Gastroesophageal sphincter (tissue), 3 donors: ENCODE results near the gene ITPRIPL2.

Experiments
- POLR2A ChIP-seq, 2 donors: fragments of 450-650 bp; IDR thresholded peaks; one replicate each; pipeline ENCODE4 v1.6.1; 2017; ENCODE audit warnings: antibody characterized with exemption in 2 of 2, mild to moderate bottlenecking in 2 of 2, moderate library complexity in 1 of 2
- POLR2AphosphoS5 ChIP-seq: sonication (generic); formaldehyde crosslinking; IDR thresholded peaks from one replicate; pipeline ENCODE4 v1.6.1; 2017; ENCODE audit warnings: antibody characterized with exemption
- TF ChIP-seq, protein P1 (sequence below), 4 experiments: fragments of 200-600 bp in 2 of 4; fragments of 450-650 bp in 2 of 4; sonication (generic) in 1 of 4; IDR thresholded peaks; one replicate each; pipeline ENCODE4 v1.5.1; 2017 to 2019; ENCODE audit warnings: antibody characterized with exemption in 4 of 4, mild to moderate bottlenecking in 2 of 4, moderate library complexity in 2 of 4

DNA sequence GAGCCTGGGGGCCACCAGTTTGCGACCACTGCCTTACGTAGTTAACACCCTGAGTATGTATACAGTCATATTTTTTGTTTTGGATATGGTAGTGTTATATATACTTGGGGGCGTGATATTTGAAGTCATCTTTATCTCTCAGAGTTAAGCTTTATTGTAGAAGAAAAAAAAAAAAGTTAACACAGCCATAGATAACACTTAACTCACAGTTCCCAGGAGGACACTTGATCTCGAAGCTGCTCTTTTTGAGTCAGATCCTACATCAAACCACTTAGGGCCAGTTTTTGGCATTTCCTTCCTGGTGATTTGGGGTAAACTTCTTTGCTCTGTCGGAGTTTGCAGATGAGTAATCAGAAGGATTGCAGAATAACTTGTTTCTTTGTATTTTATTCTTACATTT, 5.8 kb downstream of the ITPRIPL2 start:
- TF ChIP-seq, protein P1, sequence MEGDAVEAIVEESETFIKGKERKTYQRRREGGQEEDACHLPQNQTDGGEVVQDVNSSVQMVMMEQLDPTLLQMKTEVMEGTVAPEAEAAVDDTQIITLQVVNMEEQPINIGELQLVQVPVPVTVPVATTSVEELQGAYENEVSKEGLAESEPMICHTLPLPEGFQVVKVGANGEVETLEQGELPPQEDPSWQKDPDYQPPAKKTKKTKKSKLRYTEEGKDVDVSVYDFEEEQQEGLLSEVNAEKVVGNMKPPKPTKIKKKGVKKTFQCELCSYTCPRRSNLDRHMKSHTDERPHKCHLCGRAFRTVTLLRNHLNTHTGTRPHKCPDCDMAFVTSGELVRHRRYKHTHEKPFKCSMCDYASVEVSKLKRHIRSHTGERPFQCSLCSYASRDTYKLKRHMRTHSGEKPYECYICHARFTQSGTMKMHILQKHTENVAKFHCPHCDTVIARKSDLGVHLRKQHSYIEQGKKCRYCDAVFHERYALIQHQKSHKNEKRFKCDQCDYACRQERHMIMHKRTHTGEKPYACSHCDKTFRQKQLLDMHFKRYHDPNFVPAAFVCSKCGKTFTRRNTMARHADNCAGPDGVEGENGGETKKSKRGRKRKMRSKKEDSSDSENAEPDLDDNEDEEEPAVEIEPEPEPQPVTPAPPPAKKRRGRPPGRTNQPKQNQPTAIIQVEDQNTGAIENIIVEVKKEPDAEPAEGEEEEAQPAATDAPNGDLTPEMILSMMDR (IDR thresholded peaks at IDR 0.05): no peak
- peak; percentile 21 for TF ChIP-seq POLR2AphosphoS5
- TF ChIP-seq POLR2A (IDR thresholded peaks at IDR 0.05): no peak
